Measurements from ENCODE around the gene PIANP.

GRCh38 chr12:6734506-6735387 lies 34.1 kb upstream of the PIANP start:
- TF ChIP-seq CTCF (IDR thresholded peaks at IDR 0.05 in 8 of 11, conservative IDR thresholded peaks at IDR 0.05 in 3 of 11), result no peak
- TF ChIP-seq POLR2A (IDR thresholded peaks at IDR 0.05), result no peak
- TF ChIP-seq POLR2AphosphoS5 (IDR thresholded peaks at IDR 0.05), result no peak

Data from spleen (tissue), 7 donors.